HFF-Myc (cell line): Measurements from ENCODE around the gene NRG2.

Experiments used
- DNase-seq: peaks from one replicate; pipeline ENCODE4 v3.0.0-alpha.2; 2011; ENCODE audit warnings: low read depth; ENCODE audit errors: extremely low read depth
- H3K4me3 ChIP-seq: replicated peaks from 2 replicates; pipeline ENCODE4 v1.5.1; 2011; ENCODE audit warnings: low read depth, mild to moderate bottlenecking, control low read depth, low read length
- CTCF ChIP-seq: IDR thresholded peaks from 2 replicates; pipeline ENCODE4 v1.5.1; 2012; ENCODE audit warnings: mild to moderate bottlenecking, low read depth, low read length, control low read depth; ENCODE audit errors: missing control alignments

The NRG2 gene

DNA sequence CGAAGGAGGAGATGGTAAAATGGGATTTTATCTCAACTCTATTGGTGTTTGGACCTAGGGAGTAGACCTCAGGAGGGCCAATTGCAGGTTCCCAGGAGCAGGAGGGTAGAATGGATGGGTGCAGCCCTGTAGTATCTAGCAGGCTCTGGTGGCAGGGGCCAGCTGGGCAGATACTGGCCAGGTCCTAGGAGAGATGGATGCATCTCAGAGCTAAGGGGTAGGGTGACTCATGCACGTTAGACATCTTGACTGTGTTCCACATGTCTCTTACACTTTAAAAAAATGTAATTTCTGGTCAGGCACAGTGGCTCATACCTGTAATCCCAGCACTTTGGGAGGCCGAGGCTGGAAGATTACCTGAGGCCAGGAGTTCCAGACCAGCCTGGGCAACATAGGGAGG is 225.1 kb downstream of the NRG2 start:
- no peak overlapping the region for H3K4me3 ChIP-seq
- no peak for DNase-seq
- TF ChIP-seq CTCF: no peak

GRCh38 chr5:139817362-139817761 is 225.7 kb downstream of the NRG2 start:
- TF ChIP-seq CTCF: no peak
- no peak for DNase-seq
- no peak overlapping the region for H3K4me3 ChIP-seq

DNA sequence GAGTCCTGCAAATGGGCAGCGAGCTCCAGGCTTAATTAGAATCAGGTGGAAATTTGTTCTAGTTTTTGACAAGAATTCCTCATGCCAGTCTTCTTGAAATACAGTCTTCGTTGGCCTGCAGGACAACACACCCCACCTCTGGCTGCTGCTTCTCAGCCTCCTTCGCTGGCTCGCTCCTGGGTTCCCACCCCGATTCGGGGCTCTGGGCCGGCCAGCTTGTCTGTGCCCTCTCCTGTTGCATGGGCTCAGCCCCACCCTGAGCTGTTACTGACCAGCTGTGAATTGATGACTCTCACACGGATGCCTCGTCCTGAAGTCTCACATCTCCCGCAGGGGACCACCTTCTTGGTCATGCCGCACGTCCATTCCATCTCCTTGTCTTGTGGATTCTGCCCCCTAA is 226.5 kb downstream of the NRG2 start:
- no peak for TF ChIP-seq CTCF
- no peak for DNase-seq
- no peak overlapping the region for H3K4me3 ChIP-seq

GRCh38 chr5:139814704-139815280 is 228.3 kb downstream of the NRG2 start:
- no peak overlapping the region for H3K4me3 ChIP-seq
- TF ChIP-seq CTCF: no peak
- DNase-seq: no peak

GRCh38 chr5:139814191-139814601 is 228.9 kb downstream of the NRG2 start:
- no peak for TF ChIP-seq CTCF
- H3K4me3 ChIP-seq: no peak overlapping the region
- DNase-seq: no peak

GRCh38 chr5:139812836-139813805 is 230.0 kb downstream of the NRG2 start:
- DNase-seq: no peak
- no peak overlapping the region for H3K4me3 ChIP-seq
- no peak for TF ChIP-seq CTCF
